ENCODE measurements around the gene SORCS2.

- TF ChIP-seq, protein P1, sequence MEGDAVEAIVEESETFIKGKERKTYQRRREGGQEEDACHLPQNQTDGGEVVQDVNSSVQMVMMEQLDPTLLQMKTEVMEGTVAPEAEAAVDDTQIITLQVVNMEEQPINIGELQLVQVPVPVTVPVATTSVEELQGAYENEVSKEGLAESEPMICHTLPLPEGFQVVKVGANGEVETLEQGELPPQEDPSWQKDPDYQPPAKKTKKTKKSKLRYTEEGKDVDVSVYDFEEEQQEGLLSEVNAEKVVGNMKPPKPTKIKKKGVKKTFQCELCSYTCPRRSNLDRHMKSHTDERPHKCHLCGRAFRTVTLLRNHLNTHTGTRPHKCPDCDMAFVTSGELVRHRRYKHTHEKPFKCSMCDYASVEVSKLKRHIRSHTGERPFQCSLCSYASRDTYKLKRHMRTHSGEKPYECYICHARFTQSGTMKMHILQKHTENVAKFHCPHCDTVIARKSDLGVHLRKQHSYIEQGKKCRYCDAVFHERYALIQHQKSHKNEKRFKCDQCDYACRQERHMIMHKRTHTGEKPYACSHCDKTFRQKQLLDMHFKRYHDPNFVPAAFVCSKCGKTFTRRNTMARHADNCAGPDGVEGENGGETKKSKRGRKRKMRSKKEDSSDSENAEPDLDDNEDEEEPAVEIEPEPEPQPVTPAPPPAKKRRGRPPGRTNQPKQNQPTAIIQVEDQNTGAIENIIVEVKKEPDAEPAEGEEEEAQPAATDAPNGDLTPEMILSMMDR (IDR thresholded peaks at IDR 0.05; ENCODE audit: insufficient read depth, low read depth, low read length), result no peak
- no peak for TF ChIP-seq EZH2 (IDR thresholded peaks at IDR 0.05; ENCODE audit: insufficient read depth, low read length)
Observed at GRCh38 chr4:7515390-7515902, 323.1 kb downstream of the SORCS2 start.

Measured in astrocyte (in vitro differentiated cells and primary cell).